HG02763 (cell line): ENCODE measurements around the gene TMEM82.

ENCODE experiments used
- ATAC-seq: cut with Tn5 transposase; IDR thresholded peaks from one replicate; pipeline ENCODE4 v1.9.1; 2021; ENCODE audit warnings: mild to moderate bottlenecking, moderate library complexity; ENCODE audit not compliant: unreplicated experiment

TMEM82 gene

GRCh38 chr1:15755021-15755645, 12.8 kb downstream of the TMEM82 start:
- ATAC-seq: no peak

GRCh38 chr1:15755646-15756040, 13.3 kb downstream of the TMEM82 start:
- ATAC-seq: no peak

GRCh38 chr1:15756143-15757015, 14.1 kb downstream of the TMEM82 start:
- no peak for ATAC-seq

- no peak for ATAC-seq
Observed at GRCh38 chr1:15757016-15757543, 14.8 kb downstream of the TMEM82 start.

GRCh38 chr1:15757575-15758342, 15.5 kb downstream of the TMEM82 start:
- no peak for ATAC-seq

- no peak for ATAC-seq
Observed at GRCh38 chr1:15758343-15758931, 16.1 kb downstream of the TMEM82 start, which contains the start of gene FBLIM1. Gene FBLIM1, plus strand, starts transcription at chr1:15758795. Its CDS starts 6,189 bp downstream, at chr1:15764984.

GRCh38 chr1:15758953-15759661, 16.8 kb downstream of the TMEM82 start:
- ATAC-seq: no peak

- ATAC-seq: no peak
Observed at GRCh38 chr1:15760520-15761211, 18.4 kb downstream of the TMEM82 start.

- no peak for ATAC-seq
Observed at GRCh38 chr1:15761366-15762128, 19.2 kb downstream of the TMEM82 start.

GRCh38 chr1:15762546-15762945, 20.2 kb downstream of the TMEM82 start:
- ATAC-seq: no peak

- no peak for ATAC-seq
Observed at GRCh38 chr1:15764269-15764764, 22.0 kb downstream of the TMEM82 start.

- ATAC-seq: no peak
Observed at GRCh38 chr1:15764890-15765289, 22.6 kb downstream of the TMEM82 start.

GRCh38 chr1:15765495-15766194, 23.3 kb downstream of the TMEM82 start:
- ATAC-seq: no peak

GRCh38 chr1:15767941-15768340, 25.6 kb downstream of the TMEM82 start:
- ATAC-seq: no peak

- no peak for ATAC-seq
Observed at GRCh38 chr1:15768388-15768787, 26.1 kb downstream of the TMEM82 start.

- no peak for ATAC-seq
Observed at GRCh38 chr1:15770313-15770962, 28.1 kb downstream of the TMEM82 start.

GRCh38 chr1:15771836-15772515, 29.7 kb downstream of the TMEM82 start:
- no peak for ATAC-seq
